ENCODE measurements around the gene ZFP92.

ZFP92 gene

GRCh38 chrX:153408871-153409351 lies 2.4 kb upstream of the ZFP92 start:
- no peak for DNase-seq (ENCODE audit: low read depth, low spot score)

DNA sequence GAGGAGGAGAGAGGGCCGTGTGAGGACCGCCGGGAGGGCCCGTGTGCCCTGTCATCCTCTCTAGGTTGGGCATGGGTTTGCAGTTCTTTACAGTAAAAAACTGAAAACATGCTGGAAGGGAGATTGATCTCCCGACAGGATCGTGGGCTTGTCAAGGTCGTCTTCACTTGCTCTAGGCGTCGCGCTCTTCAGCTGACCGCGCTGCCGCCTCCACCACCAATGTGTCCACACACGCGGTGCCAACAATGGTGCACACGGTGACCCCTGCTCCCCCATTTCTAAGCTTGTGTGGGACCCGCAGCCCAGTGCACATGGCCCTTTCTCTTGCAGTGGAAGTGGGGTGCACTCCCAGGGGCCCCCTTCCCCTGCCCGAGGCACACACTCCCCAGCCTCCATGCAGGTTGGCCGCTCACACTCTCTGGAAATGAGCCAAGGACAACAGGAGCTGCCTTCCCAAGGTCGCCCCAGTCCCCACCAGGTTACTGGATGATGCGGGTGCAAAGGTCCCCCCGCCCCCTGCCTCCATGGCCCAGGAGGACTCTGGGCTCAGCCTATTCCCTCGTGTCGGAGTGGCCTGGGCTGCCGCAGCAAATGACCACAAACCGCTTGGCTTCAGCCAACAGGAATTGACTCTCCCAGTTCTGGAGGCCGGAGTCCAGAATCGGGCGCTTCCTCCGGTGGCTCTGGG lies 1.7 kb upstream of the ZFP92 start:
- DNase-seq (ENCODE audit: low read depth, low spot score), result no peak

GRCh38 chrX:153410373-153410772 lies 899 bp upstream of the ZFP92 start:
- DNase-seq (ENCODE audit: low read depth, low spot score), result no peak

- DNase-seq (ENCODE audit: low read depth, low spot score), result no peak
These were observed 401 bp upstream of the ZFP92 start for GRCh38 chrX:153410888-153411254.

DNA sequence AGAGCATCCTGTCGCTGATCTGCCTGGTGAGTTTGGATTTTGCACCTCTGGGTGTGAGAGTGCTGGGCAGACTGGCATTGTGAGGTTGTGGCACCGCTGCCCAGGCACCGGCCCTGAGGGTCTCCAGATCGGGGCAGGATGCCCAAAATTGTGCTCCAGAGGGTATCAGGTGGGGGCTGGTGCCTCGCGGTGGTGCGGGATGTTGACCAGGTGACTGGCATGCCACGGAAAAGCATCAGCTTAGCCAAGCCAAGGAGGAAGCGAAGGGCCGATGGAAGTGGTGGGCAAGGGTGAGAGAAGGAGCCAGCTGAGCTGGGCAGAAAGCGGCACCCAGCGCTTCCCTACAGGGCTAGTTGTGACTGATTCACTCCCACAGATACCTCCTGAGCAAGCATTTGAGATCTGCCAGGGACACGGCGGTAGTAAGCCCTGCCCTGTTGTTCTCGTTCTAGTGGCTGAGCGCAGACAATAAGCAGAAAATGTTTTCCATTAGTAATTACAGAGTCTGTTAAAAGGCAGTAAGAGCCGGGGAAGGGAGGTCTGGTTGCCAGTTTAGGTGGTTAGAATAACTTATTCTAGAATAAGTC lies 809 bp downstream of the ZFP92 start:
- DNase-seq (ENCODE audit: low read depth, low spot score), result no peak

DNA sequence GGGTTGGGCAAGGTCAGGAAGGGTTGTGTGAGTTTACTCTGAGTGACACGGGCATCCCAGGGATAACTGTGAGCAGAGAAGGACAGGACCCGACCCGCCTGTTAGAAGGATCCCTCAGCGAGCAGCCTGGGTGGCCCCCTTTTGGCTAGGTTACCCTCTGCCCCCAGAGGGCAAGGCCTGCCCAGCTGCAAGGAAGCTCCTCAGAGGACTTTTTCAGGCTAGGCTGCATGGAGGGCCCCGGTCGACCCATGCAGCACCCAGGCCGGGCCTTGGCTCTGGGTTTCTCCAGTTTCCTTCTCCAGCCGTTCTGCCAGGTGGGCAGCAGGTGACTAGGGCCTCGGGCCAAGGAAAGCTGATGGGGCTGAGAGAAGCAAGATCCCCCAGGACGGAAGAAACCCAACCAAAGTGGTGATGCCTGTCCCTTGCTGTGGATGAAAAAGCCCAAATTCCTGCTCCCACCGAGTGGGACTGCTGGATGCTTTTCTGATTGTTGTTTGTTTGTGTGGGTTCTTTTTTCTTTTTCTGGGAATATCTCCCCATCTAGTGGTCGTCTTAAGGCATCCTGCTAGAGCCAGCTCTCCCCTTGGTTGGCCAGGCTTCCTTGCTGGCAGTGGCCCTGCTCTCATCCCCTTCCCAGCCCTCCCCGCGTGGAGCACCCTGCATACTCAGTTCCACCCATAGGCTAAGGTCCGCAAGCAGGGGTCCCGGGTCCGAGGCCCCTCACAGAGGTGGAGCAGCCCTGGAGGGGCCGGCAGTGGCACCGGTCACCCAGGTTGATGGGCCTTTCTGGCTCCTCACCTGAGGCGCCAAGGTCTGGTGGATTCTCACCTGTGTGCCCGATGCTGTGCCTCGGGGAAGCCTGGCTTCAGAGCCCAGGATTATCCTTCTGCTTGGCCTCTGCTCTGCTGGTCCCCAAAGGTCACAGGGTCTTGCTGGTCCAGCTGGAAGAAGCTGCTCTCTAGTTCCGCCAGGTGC lies 1.8 kb downstream of the ZFP92 start:
- no peak for DNase-seq (ENCODE audit: low read depth, low spot score)

DNA sequence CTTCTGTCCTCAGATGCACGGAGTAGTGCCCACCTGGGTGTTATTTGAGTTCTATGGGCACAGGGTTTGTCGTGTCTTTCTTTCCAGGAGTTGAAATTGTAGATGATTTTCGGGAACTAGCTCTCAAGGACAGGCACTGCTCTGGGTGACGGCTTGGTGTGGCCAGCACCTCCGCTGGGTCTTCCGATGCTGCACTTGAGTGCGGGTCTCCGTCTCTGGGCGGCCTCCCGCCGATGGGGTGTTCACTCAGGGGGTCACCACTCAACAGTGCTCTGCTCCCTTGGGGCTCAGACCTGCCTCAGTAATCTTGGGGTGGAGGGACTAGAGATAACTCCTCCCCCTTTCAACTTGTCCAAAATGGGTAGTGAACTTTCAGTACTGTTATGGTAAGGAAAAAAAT lies 2.5 kb downstream of the ZFP92 start:
- no peak for DNase-seq (ENCODE audit: low read depth, low spot score)

GRCh38 chrX:153414856-153415510 lies 3.7 kb downstream of the ZFP92 start:
- DNase-seq (ENCODE audit: low read depth, low spot score), result no peak

- DNase-seq (ENCODE audit: low read depth, low spot score), result no peak
These were observed 5.6 kb downstream of the ZFP92 start for GRCh38 chrX:153416781-153417450.

- no peak for DNase-seq (ENCODE audit: low read depth, low spot score)
These were observed 6.4 kb downstream of the ZFP92 start for GRCh38 chrX:153417637-153418036.

DNA sequence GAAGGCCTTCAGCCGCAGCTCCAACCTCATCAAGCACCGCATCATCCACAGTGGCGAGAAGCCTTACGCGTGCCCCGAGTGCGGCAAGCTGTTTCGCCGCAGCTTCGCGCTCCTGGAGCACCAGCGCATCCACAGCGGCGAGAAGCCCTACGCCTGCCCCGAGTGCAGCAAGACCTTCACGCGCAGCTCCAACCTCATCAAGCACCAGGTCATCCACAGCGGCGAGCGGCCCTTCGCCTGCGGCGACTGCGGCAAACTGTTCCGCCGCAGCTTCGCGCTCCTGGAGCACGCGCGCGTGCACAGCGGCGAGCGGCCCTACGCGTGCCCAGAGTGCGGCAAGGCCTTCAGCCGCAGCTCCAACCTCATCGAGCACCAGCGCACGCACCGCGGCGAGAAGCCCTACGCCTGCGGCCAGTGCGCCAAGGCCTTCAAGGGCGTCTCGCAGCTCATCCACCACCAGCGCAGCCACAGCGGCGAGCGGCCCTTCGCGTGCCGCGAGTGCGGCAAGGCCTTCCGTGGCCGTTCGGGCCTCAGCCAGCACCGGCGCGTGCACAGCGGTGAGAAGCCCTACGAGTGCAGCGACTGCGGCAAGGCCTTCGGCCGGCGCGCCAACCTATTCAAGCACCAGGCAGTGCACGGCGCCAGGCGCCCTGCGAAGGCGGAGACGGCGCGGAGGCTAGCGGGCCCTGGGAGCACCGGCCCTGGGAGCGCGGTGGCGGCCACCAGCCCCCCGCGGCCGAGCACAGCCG lies 9.8 kb downstream of the ZFP92 start:
- DNase-seq (ENCODE audit: low read depth, low spot score), result no peak

DNA sequence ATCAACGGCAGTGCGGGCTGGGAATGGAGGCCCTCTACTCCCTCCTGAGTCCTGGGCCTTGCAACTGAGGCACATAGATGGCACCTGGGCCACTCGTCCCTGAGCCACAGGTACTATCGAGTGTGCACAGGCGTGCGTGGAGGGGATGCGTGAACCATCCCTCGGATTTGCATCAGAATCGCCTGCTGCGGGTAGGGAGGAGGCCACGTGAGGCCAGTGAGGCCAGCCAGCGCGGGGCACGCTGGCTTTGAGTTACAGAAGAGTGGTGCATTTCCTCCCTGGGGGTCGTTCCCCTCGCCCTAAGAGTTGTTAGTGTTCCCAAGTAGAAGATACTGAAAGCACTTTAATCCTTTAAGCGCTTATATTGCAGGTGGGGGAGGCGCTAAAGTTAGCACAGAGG lies 10.6 kb downstream of the ZFP92 start:
- DNase-seq (ENCODE audit: low read depth, low spot score), result no peak

- no peak for DNase-seq (ENCODE audit: low read depth, low spot score)
These were observed 12.4 kb downstream of the ZFP92 start for GRCh38 chrX:153423652-153424051.

DNA sequence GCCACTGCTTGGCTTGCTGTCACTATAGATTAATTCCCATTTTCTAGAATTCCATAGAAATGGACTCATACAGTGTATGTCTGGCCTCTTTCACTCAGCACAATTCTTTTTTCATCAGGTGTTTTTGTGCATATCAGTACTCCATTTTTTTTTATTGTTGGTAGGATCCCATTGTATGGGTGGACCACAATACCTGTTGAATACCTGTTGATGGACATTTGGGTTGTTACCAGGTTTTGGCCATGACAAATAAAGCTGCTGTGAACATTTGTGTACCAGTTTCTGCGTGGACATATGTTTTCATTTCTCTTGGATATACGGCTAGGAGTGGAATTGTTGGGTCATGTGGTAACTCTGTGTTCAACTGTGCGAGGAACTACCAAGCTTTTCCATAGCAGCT lies 14.9 kb downstream of the ZFP92 start:
- DNase-seq (ENCODE audit: low read depth, low spot score), result no peak

DNA sequence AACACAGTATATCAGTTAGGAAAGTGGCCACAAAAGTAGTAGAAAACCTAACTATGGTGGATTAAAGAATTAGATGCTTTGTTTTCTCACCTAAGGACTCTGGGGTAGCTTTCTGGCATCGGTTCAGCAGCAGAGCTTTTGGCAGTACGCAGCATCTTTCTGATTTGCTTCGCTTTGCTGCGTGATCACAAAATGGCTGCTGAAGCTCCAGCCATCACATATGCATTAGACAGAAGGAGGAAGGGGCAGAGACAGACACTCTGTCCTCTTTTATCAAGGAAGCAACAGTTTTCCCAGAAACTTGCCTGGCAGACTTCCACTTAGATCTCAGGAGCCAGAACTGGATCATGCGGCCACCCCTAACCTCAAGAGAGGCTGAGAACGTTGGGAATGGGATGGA lies 19.5 kb downstream of the ZFP92 start:
- DNase-seq (ENCODE audit: low read depth, low spot score), result no peak

DNA sequence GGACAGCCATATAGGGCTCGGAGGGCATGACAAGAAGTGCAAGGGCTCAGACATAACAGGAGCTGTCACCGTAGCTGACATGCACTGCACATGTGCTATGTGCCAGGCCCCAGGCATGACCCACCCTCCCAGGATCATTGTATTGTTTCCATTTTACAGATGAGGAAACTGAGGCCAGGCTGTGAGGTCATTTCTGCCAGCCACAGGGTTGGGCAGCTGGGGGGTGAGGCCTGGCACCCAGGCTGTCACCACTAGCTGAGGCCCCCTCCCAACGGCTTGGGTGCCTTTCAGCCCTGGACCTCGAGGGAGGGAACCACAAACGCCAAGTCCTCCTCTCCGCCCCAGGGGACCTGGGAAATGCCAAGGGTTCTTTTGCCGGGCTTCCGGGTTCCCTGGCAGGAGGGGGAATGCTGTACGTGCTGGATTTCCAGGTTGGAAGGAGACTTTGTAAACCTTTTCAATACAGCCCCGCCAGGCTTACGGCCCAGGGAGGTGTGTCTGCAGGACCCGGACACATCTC lies 21.9 kb downstream of the ZFP92 start:
- DNase-seq (ENCODE audit: low read depth, low spot score), result no peak

- DNase-seq (ENCODE audit: low read depth, low spot score), result no peak
These were observed 22.6 kb downstream of the ZFP92 start for GRCh38 chrX:153433781-153434285.

DNA sequence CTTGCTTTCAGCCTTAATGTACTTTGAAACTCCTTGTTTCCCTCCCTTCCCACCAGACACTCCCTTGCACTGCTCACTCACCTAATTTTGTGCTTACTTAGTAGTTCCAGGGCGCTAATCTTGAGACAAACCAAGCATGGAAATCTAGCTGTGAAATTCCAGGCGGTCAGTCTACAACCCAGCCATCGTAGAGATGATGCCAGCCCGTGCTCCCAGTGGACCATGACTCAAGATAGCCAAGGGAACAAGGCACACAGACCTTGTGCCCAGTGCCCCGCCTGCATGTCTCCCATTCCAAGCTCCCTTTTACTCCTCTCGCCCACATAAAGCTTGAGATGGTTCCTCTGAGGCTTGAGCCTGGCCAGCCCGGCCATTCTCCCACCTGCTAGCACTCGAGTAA lies 23.5 kb downstream of the ZFP92 start:
- no peak for DNase-seq (ENCODE audit: low read depth, low spot score)

GRCh38 chrX:153435845-153436244 lies 24.6 kb downstream of the ZFP92 start:
- no peak for DNase-seq (ENCODE audit: low read depth, low spot score)

- peak; percentile 28 for DNase-seq (ENCODE audit: low read depth, low spot score)
These were observed 27.3 kb downstream of the ZFP92 start for GRCh38 chrX:153438532-153438931.
